Neural progenitor cell (in vitro differentiated cells): ENCODE results near the gene RALGAPA2.

Source experiments
- CTCF ChIP-seq: fragments of 200-600 bp; sonication (generic); IDR thresholded peaks from 2 replicates; pipeline ENCODE4 v1.5.1; 2017; ENCODE audit warnings: antibody characterized with exemption, mild to moderate bottlenecking
- EZH2 ChIP-seq: fragments of 200-600 bp; sonication (generic); IDR thresholded peaks from 2 replicates; pipeline ENCODE4 v1.6.1; 2017; ENCODE audit warnings: antibody characterized with exemption, mild to moderate bottlenecking, moderate library complexity
- EZH2phosphoT487 ChIP-seq: fragments of 200-600 bp; sonication (generic); IDR thresholded peaks from 2 replicates; pipeline ENCODE4 v1.6.1; 2017; ENCODE audit warnings: antibody characterized with exemption

GRCh38 chr20:20457392-20458126 lies 254.9 kb downstream of the RALGAPA2 start:
- no peak for TF ChIP-seq CTCF
- no peak for TF ChIP-seq EZH2phosphoT487
- TF ChIP-seq EZH2, result no peak
